ENCODE measurements around the gene MEOX2. TPM values are rescaled to one million over a fixed set of nuclear protein-coding genes. Genes with fewer than 3 reads are reported as not detected.

MEOX2 gene
- polyA plus RNA-seq, 1 donor from 2014 or later = not detected

GRCh38 chr7:15620491-15621185 lies 65.8 kb downstream of the MEOX2 start:
- Histone ChIP-seq H3K4me3 (ENCODE audit: low read length) (no peak overlapping the region), H3K9me2 (ENCODE audit: insufficient read depth, low read length) (no peaks in the 10 kb centered on the region), H4K20me1 (ENCODE audit: insufficient read depth) (no peaks in the 10 kb centered on the region), H3F3A (ENCODE audit: insufficient read depth, low read length, poor library complexity, severe bottlenecking) (no peaks in the 10 kb centered on the region), H2AFZ (ENCODE audit: low read depth, low read length) (no peak overlapping the region), H3K9me3 (ENCODE audit: low read length) (no peaks in the 10 kb centered on the region), H3K27ac (ENCODE audit: low read length) (no peak overlapping the region), H3K36me3 (ENCODE audit: insufficient read depth, low read length) (no peaks in the 10 kb centered on the region), H3K4me2 (ENCODE audit: low read length) (no peak overlapping the region), H3K79me2 (replicated peaks; ENCODE audit: insufficient read depth, low read length) (no peaks in the 10 kb centered on the region), H3K9ac (ENCODE audit: low read length) (no peak overlapping the region), H3K27me3 (ENCODE audit: insufficient read depth, low read depth, low read length) (no peaks in the 10 kb centered on the region)
- TF ChIP-seq, protein P1, sequence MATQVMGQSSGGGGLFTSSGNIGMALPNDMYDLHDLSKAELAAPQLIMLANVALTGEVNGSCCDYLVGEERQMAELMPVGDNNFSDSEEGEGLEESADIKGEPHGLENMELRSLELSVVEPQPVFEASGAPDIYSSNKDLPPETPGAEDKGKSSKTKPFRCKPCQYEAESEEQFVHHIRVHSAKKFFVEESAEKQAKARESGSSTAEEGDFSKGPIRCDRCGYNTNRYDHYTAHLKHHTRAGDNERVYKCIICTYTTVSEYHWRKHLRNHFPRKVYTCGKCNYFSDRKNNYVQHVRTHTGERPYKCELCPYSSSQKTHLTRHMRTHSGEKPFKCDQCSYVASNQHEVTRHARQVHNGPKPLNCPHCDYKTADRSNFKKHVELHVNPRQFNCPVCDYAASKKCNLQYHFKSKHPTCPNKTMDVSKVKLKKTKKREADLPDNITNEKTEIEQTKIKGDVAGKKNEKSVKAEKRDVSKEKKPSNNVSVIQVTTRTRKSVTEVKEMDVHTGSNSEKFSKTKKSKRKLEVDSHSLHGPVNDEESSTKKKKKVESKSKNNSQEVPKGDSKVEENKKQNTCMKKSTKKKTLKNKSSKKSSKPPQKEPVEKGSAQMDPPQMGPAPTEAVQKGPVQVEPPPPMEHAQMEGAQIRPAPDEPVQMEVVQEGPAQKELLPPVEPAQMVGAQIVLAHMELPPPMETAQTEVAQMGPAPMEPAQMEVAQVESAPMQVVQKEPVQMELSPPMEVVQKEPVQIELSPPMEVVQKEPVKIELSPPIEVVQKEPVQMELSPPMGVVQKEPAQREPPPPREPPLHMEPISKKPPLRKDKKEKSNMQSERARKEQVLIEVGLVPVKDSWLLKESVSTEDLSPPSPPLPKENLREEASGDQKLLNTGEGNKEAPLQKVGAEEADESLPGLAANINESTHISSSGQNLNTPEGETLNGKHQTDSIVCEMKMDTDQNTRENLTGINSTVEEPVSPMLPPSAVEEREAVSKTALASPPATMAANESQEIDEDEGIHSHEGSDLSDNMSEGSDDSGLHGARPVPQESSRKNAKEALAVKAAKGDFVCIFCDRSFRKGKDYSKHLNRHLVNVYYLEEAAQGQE (IDR thresholded peaks at IDR 0.05; ENCODE audit: borderline replicate concordance) = no peak
- TF ChIP-seq POLR2AphosphoS5 (IDR thresholded peaks at IDR 0.05) (no peak), SMC3 (conservative IDR thresholded peaks at IDR 0.05; ENCODE audit: poor library complexity) (no peak), TAF1 (IDR thresholded peaks at IDR 0.05; ENCODE audit: low read depth) (no peak), MXI1 (conservative IDR thresholded peaks at IDR 0.05; ENCODE audit: poor library complexity, severe bottlenecking) (no peak), RAD21 (conservative IDR thresholded peaks at IDR 0.05) (no peak), CTCF (IDR thresholded peaks at IDR 0.05; ENCODE audit: poor library complexity, severe bottlenecking) (no peak), EP300 (conservative IDR thresholded peaks at IDR 0.05; ENCODE audit: poor library complexity, severe bottlenecking) (no peak), EZH2 (IDR thresholded peaks at IDR 0.05; ENCODE audit: borderline replicate concordance, insufficient read depth, low read length, poor library complexity, severe bottlenecking) (no peak)

DNA sequence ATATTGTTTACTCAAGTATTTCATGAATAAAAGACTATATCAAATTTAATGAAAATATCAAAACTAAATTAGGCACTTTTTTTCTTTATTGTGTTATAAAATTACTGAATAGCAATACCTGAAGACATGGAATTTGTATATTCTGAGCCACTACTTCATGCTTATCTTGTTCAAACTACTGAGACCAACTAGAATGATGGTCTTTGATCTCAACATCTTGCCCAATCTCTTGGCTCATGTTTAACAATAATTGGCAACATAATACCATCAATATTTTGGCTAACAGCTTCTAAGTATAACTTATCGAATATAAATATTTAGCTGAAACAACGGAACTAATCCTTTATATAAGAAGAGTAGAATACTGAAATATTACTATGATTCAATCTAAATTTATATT lies 68.2 kb downstream of the MEOX2 start:
- no peak overlapping the region for H2AFZ ChIP-seq (ENCODE audit: low read depth, low read length)
- no peaks in the 10 kb centered on the region for H3K79me2 ChIP-seq (replicated peaks; ENCODE audit: insufficient read depth, low read length)
- H3K9ac ChIP-seq (ENCODE audit: low read length) = no peak overlapping the region
- H3K27me3 ChIP-seq (ENCODE audit: insufficient read depth, low read depth, low read length) = no peaks in the 10 kb centered on the region
- no peak overlapping the region for H3K27ac ChIP-seq (ENCODE audit: low read length)
- H3K9me3 ChIP-seq (ENCODE audit: low read length) = no peaks in the 10 kb centered on the region
- no peaks in the 10 kb centered on the region for H3F3A ChIP-seq (ENCODE audit: insufficient read depth, low read length, poor library complexity, severe bottlenecking)
- TF ChIP-seq POLR2AphosphoS5 (IDR thresholded peaks at IDR 0.05) = no peak
- TF ChIP-seq RAD21 (conservative IDR thresholded peaks at IDR 0.05) = no peak
- no peak for TF ChIP-seq EP300 (conservative IDR thresholded peaks at IDR 0.05; ENCODE audit: poor library complexity, severe bottlenecking)
- no peak for TF ChIP-seq MXI1 (conservative IDR thresholded peaks at IDR 0.05; ENCODE audit: poor library complexity, severe bottlenecking)
- no peak for TF ChIP-seq TAF1 (IDR thresholded peaks at IDR 0.05; ENCODE audit: low read depth)
- no peak for TF ChIP-seq EZH2 (IDR thresholded peaks at IDR 0.05; ENCODE audit: borderline replicate concordance, insufficient read depth, low read length, poor library complexity, severe bottlenecking)
- TF ChIP-seq, protein P1 (IDR thresholded peaks at IDR 0.05; ENCODE audit: borderline replicate concordance) = no peak
- TF ChIP-seq CTCF (IDR thresholded peaks at IDR 0.05; ENCODE audit: poor library complexity, severe bottlenecking) = no peak
- no peak for TF ChIP-seq SMC3 (conservative IDR thresholded peaks at IDR 0.05; ENCODE audit: poor library complexity)
- H3K4me2 ChIP-seq (ENCODE audit: low read length) = no peak overlapping the region
- H4K20me1 ChIP-seq (ENCODE audit: insufficient read depth) = no peaks in the 10 kb centered on the region
- no peaks in the 10 kb centered on the region for H3K36me3 ChIP-seq (ENCODE audit: insufficient read depth, low read length)
- H3K4me3 ChIP-seq (ENCODE audit: low read length) = no peak overlapping the region
- H3K9me2 ChIP-seq (ENCODE audit: insufficient read depth, low read length) = no peaks in the 10 kb centered on the region

Data from neural cell (in vitro differentiated cells).